M059J (cell line): ENCODE results near the gene LAMA2. TPM values are rescaled to one million over a fixed set of nuclear protein-coding genes. Genes with fewer than 3 reads are reported as not detected.

ENCODE experiments used
- DNase-seq: peaks from one replicate; pipeline ENCODE4 v3.0.0-alpha.2; 2012; ENCODE audit warnings: low read depth
- total RNA-seq: library from RNA; depleted of rRNA; stranded (reverse); fragments of >200 nt; shearing (Covaris generic); gene quantifications from 2 replicates; pipeline ENCODE4 v1.2.3, GENCODE V29; 2014

Gene LAMA2
- total RNA-seq, 1 experiment from 2014 or later = 3.8 TPM

DNA sequence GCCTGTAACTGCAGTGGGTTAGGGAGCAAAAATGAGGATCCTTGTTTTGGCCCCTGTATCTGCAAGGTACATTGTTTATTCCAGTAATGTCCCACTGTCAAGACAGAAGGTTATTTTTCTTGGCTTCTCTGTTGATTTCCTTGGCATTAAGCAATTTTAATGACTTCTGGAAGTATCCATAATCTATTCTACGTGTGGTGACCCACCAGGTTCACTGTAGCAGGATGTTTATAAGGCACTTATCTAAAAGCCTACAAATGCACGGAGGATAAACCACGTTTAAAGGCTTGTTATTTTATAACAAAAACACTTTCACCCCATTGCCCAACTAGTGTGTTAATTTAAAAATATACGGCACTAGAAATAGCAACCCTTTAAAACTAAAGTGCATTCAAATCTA, 294.9 kb downstream of the LAMA2 start:
- no peak for DNase-seq

- no peak for DNase-seq
Observed at GRCh38 chr6:129179283-129179682, 296.3 kb downstream of the LAMA2 start.

- no peak for DNase-seq
Observed at GRCh38 chr6:129181001-129181400, 298.1 kb downstream of the LAMA2 start.

GRCh38 chr6:129183187-129183591, 300.3 kb downstream of the LAMA2 start:
- no peak for DNase-seq

- DNase-seq = peak; percentile 14
Observed at GRCh38 chr6:129183681-129184301, 300.9 kb downstream of the LAMA2 start.

- no peak for DNase-seq
Observed at GRCh38 chr6:129184324-129184723, 301.4 kb downstream of the LAMA2 start.

- no peak for DNase-seq
Observed at GRCh38 chr6:129184808-129185366, 301.9 kb downstream of the LAMA2 start.

GRCh38 chr6:129186988-129187387, 304.1 kb downstream of the LAMA2 start:
- DNase-seq = peak; percentile 90

DNA sequence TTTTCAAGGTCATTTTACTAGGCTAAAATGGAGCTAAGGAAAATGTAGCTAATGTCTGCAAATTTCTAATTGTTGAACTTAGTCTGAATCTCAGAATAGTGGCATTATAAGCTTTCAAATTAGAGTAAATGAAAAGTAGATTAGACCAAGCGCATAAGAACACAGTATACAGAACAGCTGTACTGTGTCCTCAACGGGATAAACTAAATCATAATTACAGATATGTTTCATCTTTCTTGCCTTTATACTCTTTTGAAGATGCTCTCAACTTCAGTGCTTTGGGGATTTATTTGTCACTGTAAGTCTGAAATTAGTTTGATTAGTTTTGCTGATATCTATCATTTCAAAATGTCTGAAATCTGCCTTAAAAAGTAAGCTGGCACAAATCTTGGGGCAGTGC, 305.4 kb downstream of the LAMA2 start:
- DNase-seq = no peak

- DNase-seq = no peak
Observed at GRCh38 chr6:129188795-129189194, 305.9 kb downstream of the LAMA2 start.

DNA sequence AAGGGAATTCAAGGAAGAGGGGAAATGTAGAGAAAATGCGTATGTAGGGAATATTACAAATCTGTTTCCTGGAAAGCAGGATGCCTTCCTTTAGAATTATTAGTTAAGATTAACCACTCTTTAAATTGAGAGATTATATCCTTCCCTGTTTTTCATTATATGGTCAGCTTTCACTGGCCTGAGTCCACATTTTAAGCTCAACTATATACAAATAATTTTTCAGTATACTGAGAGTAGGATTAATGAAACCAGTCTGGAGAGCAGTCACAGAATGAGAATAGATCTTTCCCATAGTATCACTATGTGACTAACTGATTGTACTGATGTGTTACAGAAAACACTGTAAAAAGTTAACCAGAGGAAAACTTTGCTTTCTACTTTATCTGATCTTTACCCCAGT, 306.3 kb downstream of the LAMA2 start:
- DNase-seq = no peak

DNA sequence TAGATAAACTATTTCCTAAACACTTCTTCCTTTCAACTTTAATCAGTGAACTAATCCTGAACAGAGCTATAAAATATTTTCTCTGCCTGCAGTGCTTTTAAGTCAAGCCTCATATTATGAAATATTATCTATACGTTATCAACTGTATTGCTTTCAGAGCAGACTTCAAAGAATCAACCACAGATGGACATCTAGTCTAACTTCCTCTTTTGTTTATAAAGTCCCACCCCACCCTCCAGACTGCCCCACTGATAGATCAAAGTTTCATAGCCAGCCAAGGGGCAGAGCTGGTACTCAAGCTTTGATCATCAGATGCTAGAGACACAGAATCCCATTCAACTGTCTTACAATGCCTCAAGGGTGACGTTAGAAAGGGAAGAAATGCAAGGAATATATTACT, 308.3 kb downstream of the LAMA2 start:
- no peak for DNase-seq

DNA sequence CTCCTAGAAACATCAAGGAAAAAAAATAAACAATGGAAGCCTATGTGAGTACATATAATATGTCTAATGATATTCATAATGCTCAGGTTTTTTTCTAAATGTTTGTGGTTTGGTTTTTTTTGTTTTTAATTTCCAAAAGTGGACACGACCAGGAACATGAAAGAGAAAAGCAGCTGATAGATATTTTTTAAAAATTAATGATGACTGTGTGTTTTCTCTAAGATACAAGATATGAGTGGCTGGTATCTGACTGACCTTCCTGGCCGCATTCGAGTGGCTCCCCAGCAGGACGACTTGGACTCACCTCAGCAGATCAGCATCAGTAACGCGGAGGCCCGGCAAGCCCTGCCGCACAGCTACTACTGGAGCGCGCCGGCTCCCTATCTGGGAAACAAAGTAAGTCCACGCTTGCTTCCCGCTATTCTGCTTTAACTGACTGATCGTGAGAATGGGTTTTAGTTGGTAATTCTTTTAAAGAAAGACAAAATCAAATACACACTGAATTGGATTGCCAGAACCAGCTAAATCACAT, 309.6 kb downstream of the LAMA2 start:
- DNase-seq = no peak

DNA sequence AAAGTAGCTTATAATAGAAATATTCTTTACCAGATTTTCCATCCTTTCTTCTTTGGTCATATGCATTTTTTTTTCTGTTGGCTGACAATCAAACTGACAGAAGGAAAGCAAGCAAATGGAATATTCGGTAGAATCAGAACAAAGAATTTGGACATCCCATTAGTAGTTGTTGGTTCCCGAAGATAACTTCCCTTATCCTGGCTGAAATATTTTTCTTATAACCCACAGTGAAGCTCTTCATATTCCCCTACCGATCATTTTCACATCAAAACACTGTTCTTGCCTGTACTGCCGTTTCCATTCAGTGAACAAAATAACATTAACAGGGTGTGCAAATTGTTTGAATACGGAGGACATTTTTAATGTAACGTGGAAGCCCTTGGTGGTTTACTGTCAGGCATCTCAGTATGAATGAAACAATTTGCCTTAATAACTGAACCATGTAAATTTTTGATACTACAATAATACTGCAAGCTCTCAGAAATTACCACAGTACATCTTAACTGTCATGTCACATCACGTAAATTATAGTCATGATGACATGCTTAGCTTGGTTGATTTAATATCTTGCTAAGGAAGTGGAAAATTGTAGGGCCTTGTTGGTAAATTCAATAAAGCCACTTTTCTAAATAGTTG, 311.5 kb downstream of the LAMA2 start:
- no peak for DNase-seq

- DNase-seq = no peak
Observed at GRCh38 chr6:129195161-129195560, 312.2 kb downstream of the LAMA2 start.

GRCh38 chr6:129195643-129196042, 312.7 kb downstream of the LAMA2 start:
- no peak for DNase-seq

GRCh38 chr6:129197154-129197553, 314.2 kb downstream of the LAMA2 start:
- DNase-seq = no peak

- no peak for DNase-seq
Observed at GRCh38 chr6:129200151-129200550, 317.2 kb downstream of the LAMA2 start.

DNA sequence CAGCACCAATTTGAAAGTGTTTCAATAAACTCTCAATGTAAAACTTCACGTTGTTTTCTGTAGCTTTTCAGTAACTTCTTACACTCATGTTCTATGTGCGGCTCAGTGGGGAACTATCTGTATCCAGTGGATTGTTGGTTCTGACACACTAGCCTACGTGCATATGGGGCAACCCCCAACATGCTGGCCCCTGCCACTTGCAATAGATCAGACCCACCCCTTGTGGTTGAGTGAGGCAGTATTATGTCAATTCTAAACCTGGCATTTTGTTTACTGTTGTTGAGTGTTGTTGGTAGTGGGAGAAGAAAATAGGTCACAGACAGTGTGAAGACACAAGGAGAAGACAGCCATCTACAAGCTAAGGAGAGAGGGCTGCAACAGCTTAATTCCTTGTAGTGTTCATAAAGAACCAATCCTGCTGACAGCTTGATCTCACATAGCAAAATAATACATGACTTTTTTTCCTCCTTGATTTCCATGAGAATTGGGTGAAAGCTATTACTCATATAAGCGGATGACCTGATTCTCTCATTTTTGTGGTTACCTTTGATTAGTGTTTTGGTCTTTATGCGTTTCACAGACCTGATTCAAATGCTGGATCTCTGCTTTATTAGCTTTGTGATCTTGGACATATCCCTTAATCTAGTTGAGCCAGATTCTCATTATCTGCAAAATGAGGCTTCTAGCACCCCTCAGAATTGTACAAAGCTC, 320.4 kb downstream of the LAMA2 start:
- DNase-seq = peak; percentile 74

DNA sequence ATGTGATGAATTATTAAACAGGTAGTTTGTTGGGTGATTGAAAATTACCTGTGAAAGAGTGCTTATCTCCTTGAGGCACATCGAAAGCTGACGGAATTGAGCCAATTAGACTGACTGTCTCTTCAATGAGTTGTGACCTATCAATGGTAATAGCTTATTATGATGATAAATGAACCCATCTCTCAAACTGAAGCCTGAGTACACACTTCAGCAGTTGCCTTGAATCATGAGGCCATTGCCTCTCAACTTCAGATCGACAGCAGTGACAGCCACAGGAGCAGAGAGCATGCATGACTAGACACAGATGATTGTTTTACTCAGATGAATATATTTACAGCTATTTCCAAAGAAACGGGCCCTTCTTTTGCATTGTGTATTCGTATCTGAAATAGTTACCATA, 323.9 kb downstream of the LAMA2 start:
- DNase-seq = no peak

- DNase-seq = no peak
Observed at GRCh38 chr6:129207832-129208231, 324.9 kb downstream of the LAMA2 start.

DNA sequence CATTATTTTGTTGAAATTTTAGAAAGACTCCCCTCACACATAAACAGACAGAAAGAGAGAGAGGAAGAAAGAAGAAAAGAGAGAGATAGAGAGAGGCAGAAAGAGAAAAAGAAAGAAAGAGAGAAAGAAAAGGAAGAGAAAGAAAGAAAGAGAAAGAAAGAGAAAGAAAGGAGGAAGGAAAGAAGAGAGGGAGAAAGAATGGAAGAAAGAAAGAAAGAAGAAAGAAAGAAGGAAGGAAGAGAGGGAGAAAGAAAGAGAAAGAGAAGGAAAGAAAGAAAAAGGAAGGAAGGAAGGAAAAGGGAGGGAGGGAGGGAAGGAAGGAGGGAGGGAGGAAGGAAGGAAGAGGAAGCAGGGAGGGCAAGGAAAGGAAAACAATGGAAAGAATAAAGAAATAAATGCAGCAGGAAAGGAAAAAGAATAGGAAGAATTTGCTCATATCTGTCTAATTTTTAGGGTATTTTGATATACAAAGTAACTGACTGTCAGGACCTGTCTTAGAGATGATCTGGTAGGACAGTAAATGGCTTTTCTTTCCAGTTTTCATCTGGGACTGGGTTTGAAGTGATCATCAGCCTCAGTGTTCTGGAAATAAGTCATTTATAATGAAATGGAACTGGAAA, 325.6 kb downstream of the LAMA2 start:
- no peak for DNase-seq
